Panc1 (cell line): ENCODE results near the gene HGF. TPM values are rescaled to one million over a fixed set of nuclear protein-coding genes. Genes with fewer than 3 reads are reported as not detected.

Experiments used
- ATAC-seq: fragments of 200-7000 bp; cut with Tn5 transposase; 2 replicates; pipeline ENCODE4 v1.9.1; 2020; ENCODE audit warnings: mild to moderate bottlenecking, moderate library complexity
- BruUV-seq: library from RNA; stranded (reverse); fragments of 400-500 nt; replicated peaks from 2 replicates; lab custom pipeline; 2021; lab: Mats Ljungman, UMichigan
- CTCF ChIA-PET: fragments of 300-600 bp; sonication (Branson Sonifier 250); formaldehyde crosslinking; loops from one replicate; lab custom pipeline; 2022; ENCODE audit warnings: antibody characterized with exemption; lab: Charles Lee
- POLR2A ChIA-PET: fragments of 300-600 bp; sonication (Branson Sonifier 250); formaldehyde crosslinking; loops from one replicate; lab custom pipeline; 2022; ENCODE audit warnings: antibody characterized with exemption; lab: Charles Lee
- DNase-seq: peaks from one replicate; pipeline ENCODE4 v3.0.0-alpha.2; 2010; ENCODE audit warnings: low read depth, low spot score
- H3K27ac ChIP-seq: 2 replicates; pipeline ENCODE4 v1.5.1; 2011; ENCODE audit warnings: mild to moderate bottlenecking, low read length, inconsistent platforms
- H3K27me3 ChIP-seq: fragments of 200-500 bp; sonication (Bioruptor generic); 2 replicates; pipeline ENCODE4 v1.6.0; 2014; ENCODE audit warnings: low read length, inconsistent platforms; ENCODE audit not compliant: control insufficient read depth, insufficient read depth
- H3K36me3 ChIP-seq: fragments of 200-500 bp; sonication (Bioruptor generic); 2 replicates; pipeline ENCODE4 v1.5.1; 2014; ENCODE audit warnings: inconsistent platforms, mild to moderate bottlenecking, low read length, moderate library complexity; ENCODE audit not compliant: control insufficient read depth, insufficient read depth
- H3K4me1 ChIP-seq: 2 replicates; pipeline ENCODE4 v1.5.1; 2011; ENCODE audit warnings: inconsistent platforms, mild to moderate bottlenecking, low read length, moderate library complexity; ENCODE audit not compliant: control insufficient read depth, insufficient read depth
- H3K4me3 ChIP-seq, 2 experiments: 2 replicates each; pipeline ENCODE4 v1.5.1; 2011 to 2012; ENCODE audit warnings: low read depth in 2 of 2, low read length in 2 of 2, mild to moderate bottlenecking in 2 of 2, inconsistent platforms in 1 of 2, moderate library complexity in 1 of 2
- H3K9me3 ChIP-seq: fragments of 200-500 bp; sonication (Bioruptor generic); 2 replicates; pipeline ENCODE4 v1.5.1; 2014; ENCODE audit warnings: low read depth, mild to moderate bottlenecking, inconsistent platforms, low read length, moderate library complexity; ENCODE audit not compliant: control insufficient read depth, insufficient read depth
- POLR2AphosphoS5 ChIP-seq: IDR thresholded peaks from 2 replicates; pipeline ENCODE4 v1.6.1; 2012; ENCODE audit warnings: mild to moderate bottlenecking, low read depth, low read length, moderate library complexity
- SIN3A ChIP-seq: IDR thresholded peaks from 2 replicates; pipeline ENCODE4 v1.6.1; 2012; ENCODE audit warnings: low read depth, mild to moderate bottlenecking, low read length, moderate library complexity, borderline replicate concordance; ENCODE audit not compliant: insufficient read depth
- TCF7L2 ChIP-seq: IDR thresholded peaks from 2 replicates; pipeline ENCODE4 v1.6.1; 2011; ENCODE audit warnings: mild to moderate bottlenecking, low read depth, low read length, inconsistent platforms
- in situ Hi-C: cut with HindIII; loops from 2 replicates; pipeline ENCODE4 v1.10.0; 2016; ENCODE audit warnings: low sequenced_read_pairs, low pct_unique_long_range_greater_than_20kb
- intact Hi-C: fragments of 100-400 bp; cut with micrococcal nuclease; formaldehyde crosslinking; loops from one replicate; pipeline ENCODE4 v1.10.0; 2022; ENCODE audit not compliant: unreplicated experiment
- total RNA-seq: library from RNA; stranded (reverse); gene quantifications from one replicate; pipeline ENCODE4 v1.2.1, GENCODE V29; 2021; ENCODE audit not compliant: unreplicated experiment
- TF ChIP-seq, protein P1 (sequence below), 2 experiments: IDR thresholded peaks; 2 replicates each; pipeline ENCODE4 v1.6.1; 2011 to 2012; ENCODE audit warnings: low read depth in 2 of 2, control low read depth in 1 of 2, low read length in 1 of 2, mild to moderate bottlenecking in 1 of 2, moderate library complexity in 1 of 2; ENCODE audit not compliant: insufficient read depth in 1 of 2
- TF ChIP-seq, protein P2 (sequence below): fragments of 450-650 bp; IDR thresholded peaks from 2 replicates; pipeline ENCODE4 v1.5.1; 2017; ENCODE audit warnings: mild to moderate bottlenecking

HGF gene
- total RNA-seq, 1 experiment from 2014 or later = 0.49 TPM

DNA sequence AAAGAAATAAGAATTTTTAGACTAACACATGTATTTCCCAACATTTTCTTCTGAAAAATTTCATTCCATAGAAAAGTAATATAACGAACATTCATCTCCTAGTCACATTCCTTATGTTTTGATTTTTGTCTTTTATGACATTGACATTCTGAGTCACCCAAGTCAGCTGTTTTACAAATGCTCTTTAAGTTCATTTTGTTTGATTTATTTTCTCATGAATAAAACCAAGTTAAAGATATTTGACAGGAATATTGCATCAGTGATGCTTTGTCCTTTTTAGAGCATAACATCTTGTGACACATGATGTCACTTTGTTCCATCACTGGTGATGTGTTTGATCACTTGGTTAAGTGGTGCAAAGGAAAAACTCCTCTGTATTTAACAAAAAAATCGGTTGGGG lies 48.4 kb downstream of the HGF start:
- H3K4me3 ChIP-seq = no peak overlapping the region
- DNase-seq (no peak), ATAC-seq (no peak)
- intact Hi-C loops = no loop called here
- no TSS peak for BruUV-seq
- no peaks in the 10 kb centered on the region for H3K9me3 ChIP-seq
- no peaks in the 10 kb centered on the region for H3K36me3 ChIP-seq
- in situ Hi-C loops = no loop called here
- no peak overlapping the region for H3K27ac ChIP-seq
- H3K27me3 ChIP-seq = no peaks in the 10 kb centered on the region
- POLR2A ChIA-PET = no interaction called here
- no peak for TF ChIP-seq TCF7L2
- TF ChIP-seq, protein P1, sequence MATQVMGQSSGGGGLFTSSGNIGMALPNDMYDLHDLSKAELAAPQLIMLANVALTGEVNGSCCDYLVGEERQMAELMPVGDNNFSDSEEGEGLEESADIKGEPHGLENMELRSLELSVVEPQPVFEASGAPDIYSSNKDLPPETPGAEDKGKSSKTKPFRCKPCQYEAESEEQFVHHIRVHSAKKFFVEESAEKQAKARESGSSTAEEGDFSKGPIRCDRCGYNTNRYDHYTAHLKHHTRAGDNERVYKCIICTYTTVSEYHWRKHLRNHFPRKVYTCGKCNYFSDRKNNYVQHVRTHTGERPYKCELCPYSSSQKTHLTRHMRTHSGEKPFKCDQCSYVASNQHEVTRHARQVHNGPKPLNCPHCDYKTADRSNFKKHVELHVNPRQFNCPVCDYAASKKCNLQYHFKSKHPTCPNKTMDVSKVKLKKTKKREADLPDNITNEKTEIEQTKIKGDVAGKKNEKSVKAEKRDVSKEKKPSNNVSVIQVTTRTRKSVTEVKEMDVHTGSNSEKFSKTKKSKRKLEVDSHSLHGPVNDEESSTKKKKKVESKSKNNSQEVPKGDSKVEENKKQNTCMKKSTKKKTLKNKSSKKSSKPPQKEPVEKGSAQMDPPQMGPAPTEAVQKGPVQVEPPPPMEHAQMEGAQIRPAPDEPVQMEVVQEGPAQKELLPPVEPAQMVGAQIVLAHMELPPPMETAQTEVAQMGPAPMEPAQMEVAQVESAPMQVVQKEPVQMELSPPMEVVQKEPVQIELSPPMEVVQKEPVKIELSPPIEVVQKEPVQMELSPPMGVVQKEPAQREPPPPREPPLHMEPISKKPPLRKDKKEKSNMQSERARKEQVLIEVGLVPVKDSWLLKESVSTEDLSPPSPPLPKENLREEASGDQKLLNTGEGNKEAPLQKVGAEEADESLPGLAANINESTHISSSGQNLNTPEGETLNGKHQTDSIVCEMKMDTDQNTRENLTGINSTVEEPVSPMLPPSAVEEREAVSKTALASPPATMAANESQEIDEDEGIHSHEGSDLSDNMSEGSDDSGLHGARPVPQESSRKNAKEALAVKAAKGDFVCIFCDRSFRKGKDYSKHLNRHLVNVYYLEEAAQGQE (IDR thresholded peaks at IDR 0.05; ENCODE audit: insufficient read depth in 1 of 2, low read depth in 2 of 2, low read length in 1 of 2) = no peak
- TF ChIP-seq, protein P2, sequence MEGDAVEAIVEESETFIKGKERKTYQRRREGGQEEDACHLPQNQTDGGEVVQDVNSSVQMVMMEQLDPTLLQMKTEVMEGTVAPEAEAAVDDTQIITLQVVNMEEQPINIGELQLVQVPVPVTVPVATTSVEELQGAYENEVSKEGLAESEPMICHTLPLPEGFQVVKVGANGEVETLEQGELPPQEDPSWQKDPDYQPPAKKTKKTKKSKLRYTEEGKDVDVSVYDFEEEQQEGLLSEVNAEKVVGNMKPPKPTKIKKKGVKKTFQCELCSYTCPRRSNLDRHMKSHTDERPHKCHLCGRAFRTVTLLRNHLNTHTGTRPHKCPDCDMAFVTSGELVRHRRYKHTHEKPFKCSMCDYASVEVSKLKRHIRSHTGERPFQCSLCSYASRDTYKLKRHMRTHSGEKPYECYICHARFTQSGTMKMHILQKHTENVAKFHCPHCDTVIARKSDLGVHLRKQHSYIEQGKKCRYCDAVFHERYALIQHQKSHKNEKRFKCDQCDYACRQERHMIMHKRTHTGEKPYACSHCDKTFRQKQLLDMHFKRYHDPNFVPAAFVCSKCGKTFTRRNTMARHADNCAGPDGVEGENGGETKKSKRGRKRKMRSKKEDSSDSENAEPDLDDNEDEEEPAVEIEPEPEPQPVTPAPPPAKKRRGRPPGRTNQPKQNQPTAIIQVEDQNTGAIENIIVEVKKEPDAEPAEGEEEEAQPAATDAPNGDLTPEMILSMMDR = no peak
- no peak for TF ChIP-seq POLR2AphosphoS5
- CTCF ChIA-PET = no interaction called here
- H3K4me1 ChIP-seq = no peaks in the 10 kb centered on the region

DNA sequence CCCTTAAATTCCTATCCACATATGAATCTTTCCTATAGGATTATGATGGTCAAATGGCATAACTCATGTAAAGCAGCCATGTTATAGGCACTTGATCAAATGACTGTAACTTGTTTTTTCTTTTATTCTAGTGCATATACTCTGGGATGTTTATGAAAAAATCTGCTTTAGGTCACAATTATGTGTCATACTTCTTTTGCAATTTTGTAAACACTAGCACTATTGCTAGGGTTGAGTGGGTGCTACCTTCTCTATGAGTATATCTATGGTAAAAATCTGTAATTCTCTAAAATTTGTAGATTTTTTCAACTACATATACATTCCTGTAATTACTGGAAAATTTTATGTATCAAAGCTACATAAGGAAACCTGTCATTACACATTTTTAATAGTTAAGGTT lies 50.0 kb downstream of the HGF start:
- in situ Hi-C loops (no loop called here), intact Hi-C loops (no loop called here)
- Histone ChIP-seq H3K4me3 (no peak overlapping the region), H3K9me3 (no peaks in the 10 kb centered on the region), H3K4me1 (no peaks in the 10 kb centered on the region; the same call in 1 of the 2 replicates), H3K27me3 (no peaks in the 10 kb centered on the region), H3K36me3 (no peaks in the 10 kb centered on the region), H3K27ac (no peak overlapping the region)
- DNase-seq (no peak), ATAC-seq (no peak)
- ChIA-PET CTCF (no interaction called here), POLR2A (interaction anchor here (0.5 kb wide), 1 partner anchor 303 kb away, joined by 3 read pairs; no protein-coding TSS in a partner anchor)
- TF ChIP-seq, protein P2 = no peak
- TF ChIP-seq TCF7L2 (no peak), POLR2AphosphoS5 (no peak), SIN3A (no peak)
- TF ChIP-seq, protein P1 (IDR thresholded peaks at IDR 0.05; ENCODE audit: insufficient read depth in 1 of 2, low read depth in 2 of 2, low read length in 1 of 2) = no peak
- BruUV-seq = no TSS peak
